Dermis microvascular lymphatic vessel endothelial cell (primary cell): ENCODE results near the gene GRN. TPM values are rescaled to one million over a fixed set of nuclear protein-coding genes. Genes with fewer than 3 reads are reported as not detected.
A peak's percentile ranks its signal among the peaks of the same experiment; 100 is the strongest.
"Not testable (repeated sequence)": the region's sequence is repeated elsewhere in the genome, so short reads cannot be mapped to it uniquely, and the experiment has no call there.

Source experiments
- DNase-seq, 2 donors: peaks; one replicate each; pipeline versions ENCODE4 v3.0.0 to v3.0.0-alpha.2; 2010; ENCODE audit warnings: low read depth in 2 of 2
- total RNA-seq: library from RNA; depleted of rRNA; stranded (reverse); fragments of >200 nt; gene quantifications from 2 replicates; pipeline ENCODE4 v1.2.1, GENCODE V29; 2014

The GRN gene
- total RNA-seq, 1 donor from 2014 or later: 341 TPM

DNA sequence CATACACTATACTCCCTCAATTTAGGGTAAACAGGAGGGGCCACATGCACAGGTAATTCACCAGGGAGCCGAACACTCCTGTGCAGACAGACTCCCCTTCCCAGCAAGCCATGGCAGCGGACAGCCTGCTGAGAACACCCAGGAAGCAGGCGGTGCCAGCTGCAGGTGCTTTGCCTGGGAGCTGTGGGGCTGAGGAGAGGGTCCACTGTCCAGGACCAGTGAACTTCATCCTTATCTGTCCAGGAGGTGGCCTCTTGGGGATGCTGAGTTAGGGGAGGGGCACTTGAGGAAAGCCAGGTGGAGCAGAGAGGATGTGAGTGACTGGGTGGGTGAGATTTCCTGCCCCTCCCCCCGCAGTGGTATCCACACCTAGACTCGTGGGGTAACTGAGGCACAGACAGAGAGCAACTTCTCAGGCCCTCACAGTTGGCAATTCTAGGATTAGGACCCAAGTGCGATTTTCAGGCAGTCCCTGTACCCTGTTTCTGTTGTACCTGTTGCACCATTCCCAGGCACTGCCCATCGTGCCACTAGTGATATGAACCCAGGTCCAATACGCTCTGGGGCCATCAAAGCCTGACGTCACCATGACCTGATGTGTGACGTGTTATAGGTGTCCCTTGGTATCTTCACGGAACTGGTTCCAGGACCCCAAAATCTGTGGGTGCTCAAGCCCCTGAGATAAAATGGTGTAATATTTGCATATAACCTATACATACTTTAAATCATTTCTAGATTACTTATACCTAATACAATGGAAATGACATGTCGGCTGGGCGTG is 1.2 kb downstream of the GRN start:
- DNase-seq: no peak

DNA sequence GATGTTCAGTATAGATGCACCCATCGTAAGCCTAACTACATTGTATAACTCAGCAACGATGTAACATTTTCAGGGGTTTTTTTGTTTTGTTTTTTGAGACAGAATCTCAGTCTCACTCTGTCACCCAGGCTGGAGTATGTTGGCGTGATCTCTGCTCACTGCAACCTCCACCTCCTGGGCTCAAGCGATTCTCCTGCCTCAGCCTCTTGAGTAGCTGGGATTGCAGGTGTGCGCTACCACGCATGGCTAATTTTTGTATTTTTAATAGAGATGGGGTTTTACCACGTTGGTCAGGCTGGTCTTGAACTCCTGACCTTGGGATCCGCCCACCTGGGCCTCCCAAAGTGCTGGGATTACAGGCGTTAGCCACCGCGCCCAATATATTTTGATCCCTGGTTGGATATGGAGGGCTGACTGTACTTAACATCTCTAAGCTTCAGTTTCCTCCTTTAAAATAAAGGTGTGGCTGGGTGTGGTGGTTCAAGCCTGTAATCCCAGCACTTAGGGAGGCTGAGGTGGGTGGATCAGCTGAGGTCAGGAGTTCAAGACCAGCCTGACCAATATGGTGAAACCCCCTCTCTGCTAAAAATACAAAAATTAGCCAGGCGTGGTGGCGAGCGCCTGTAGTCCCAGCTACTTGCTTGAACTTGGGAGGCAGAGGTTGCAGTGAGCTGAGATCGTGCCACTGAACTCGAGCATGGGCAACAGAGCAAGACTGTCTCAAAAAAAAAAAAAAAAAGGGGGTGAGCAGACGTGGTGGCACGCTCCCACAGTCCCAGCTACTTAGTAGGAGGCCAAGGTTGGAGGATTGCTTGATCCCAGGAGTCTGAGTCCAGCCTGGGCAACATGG is 2.3 kb downstream of the GRN start:
- DNase-seq: not testable (repeated sequence)

DNA sequence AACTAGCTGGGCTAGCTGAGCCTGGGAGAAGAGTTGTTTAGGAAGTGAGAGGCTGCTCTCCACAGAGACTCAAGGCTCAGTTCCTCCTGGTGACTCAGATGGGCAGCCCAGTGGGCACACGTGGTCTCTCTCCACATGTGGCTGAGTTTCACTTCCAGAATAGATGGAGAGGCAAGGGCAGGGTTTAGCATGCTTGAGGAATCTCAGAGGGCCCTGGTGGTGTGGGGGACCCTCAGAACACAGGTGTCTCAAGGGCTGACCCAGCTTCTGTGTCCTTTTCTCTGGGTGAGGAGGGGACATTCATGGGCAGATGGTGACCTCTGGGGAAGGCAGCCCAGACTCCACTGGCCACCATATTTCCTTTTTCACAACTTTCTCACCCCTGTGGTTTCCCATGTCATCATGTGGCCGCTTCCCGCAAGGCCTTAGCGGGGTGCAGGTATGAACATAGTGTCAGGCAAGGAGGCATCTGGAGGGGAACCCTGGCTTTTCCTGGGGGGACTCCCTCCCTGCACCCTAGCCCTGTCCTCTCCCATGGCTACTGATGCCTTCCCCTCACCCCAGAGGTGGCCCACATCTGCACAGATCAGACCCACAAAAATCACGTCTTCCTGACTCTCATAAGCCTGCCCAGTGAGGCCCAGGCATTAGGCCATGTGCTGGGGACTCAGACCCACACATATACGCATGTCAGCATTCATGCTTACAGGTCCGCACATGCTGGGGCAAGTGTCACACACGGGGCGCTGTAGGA is 3.3 kb downstream of the GRN start:
- DNase-seq: peak in 1 of 2 donors; percentile 43

DNA sequence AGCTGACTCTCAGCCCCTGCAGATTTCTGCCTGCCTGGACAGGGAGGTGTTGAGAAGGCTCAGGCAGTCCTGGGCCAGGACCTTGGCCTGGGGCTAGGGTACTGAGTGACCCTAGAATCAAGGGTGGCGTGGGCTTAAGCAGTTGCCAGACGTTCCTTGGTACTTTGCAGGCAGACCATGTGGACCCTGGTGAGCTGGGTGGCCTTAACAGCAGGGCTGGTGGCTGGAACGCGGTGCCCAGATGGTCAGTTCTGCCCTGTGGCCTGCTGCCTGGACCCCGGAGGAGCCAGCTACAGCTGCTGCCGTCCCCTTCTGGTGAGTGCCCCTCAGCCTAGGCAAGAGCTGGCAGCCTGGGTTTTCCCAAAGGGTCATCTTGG is 3.9 kb downstream of the GRN start:
- DNase-seq: no peak

DNA sequence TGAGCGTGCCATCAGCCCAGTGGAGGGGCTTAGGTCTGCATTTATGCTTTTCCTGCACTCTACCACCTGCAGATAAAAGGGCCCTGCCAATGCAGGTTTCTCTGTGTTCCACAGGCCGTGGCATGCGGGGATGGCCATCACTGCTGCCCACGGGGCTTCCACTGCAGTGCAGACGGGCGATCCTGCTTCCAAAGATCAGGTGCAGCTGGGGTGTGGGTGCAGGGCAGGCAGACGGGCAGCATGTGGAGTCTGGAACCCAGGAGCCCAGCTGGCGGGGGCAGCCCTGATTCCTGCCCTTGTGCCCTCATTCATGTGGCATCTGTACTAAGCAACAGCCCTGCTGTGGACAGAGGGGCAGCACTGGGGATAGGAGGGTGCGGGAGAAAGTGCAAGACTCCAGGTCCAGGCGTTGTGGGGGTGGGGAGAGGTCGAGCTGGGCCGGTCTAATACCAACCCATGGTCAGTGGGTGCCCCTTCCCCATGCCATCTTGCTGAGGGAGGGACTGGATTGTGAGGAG is 4.5 kb downstream of the GRN start:
- no peak for DNase-seq

DNA sequence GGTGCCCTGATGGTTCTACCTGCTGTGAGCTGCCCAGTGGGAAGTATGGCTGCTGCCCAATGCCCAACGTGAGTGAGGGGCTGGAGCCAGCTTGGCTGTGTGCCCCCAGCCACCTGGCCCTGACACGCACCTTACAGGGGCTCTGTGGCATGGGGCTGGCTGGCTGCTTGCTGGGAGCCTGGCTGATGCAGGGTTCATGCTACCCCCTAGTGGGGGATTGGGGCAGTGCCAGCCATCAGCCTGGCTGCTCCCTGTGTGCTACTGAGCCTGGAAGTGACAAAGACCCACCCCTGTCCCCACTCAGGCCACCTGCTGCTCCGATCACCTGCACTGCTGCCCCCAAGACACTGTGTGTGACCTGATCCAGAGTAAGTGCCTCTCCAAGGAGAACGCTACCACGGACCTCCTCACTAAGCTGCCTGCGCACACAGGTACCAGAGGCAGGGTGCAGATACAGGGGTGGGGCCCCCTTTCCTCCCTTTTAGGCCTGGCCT is 5.7 kb downstream of the GRN start:
- DNase-seq: peak; percentile 40 to 67

DNA sequence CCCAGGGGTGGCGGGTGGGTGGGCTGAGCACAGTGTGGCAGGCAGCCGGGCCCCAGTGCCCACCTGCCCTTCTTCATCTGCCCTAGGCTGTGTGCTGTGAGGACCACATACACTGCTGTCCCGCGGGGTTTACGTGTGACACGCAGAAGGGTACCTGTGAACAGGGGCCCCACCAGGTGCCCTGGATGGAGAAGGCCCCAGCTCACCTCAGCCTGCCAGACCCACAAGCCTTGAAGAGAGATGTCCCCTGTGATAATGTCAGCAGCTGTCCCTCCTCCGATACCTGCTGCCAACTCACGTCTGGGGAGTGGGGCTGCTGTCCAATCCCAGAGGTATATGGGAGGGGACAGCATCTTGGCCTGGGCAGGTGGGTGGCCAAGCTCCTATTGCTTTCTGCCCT is 6.4 kb downstream of the GRN start:
- no peak for DNase-seq

DNA sequence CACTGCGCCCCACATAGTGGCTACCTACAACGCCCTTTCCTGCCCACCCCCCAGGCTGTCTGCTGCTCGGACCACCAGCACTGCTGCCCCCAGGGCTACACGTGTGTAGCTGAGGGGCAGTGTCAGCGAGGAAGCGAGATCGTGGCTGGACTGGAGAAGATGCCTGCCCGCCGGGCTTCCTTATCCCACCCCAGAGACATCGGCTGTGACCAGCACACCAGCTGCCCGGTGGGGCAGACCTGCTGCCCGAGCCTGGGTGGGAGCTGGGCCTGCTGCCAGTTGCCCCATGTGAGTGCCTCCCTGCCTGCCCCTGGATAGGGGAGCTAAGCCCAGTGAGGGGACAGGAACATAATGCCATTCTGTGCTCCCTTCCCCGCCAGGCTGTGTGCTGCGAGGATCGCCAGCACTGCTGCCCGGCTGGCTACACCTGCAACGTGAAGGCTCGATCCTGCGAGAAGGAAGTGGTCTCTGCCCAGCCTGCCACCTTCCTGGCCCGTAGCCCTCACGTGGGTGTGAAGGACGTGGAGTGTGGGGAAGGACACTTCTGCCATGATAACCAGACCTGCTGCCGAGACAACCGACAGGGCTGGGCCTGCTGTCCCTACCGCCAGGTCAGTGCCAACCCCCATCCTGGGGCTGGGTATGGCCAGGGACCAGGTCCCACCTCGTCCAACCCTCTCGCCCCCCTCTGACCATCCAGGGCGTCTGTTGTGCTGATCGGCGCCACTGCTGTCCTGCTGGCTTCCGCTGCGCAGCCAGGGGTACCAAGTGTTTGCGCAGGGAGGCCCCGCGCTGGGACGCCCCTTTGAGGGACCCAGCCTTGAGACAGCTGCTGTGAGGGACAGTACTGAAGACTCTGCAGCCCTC is 7.1 kb downstream of the GRN start:
- DNase-seq: no peak

DNA sequence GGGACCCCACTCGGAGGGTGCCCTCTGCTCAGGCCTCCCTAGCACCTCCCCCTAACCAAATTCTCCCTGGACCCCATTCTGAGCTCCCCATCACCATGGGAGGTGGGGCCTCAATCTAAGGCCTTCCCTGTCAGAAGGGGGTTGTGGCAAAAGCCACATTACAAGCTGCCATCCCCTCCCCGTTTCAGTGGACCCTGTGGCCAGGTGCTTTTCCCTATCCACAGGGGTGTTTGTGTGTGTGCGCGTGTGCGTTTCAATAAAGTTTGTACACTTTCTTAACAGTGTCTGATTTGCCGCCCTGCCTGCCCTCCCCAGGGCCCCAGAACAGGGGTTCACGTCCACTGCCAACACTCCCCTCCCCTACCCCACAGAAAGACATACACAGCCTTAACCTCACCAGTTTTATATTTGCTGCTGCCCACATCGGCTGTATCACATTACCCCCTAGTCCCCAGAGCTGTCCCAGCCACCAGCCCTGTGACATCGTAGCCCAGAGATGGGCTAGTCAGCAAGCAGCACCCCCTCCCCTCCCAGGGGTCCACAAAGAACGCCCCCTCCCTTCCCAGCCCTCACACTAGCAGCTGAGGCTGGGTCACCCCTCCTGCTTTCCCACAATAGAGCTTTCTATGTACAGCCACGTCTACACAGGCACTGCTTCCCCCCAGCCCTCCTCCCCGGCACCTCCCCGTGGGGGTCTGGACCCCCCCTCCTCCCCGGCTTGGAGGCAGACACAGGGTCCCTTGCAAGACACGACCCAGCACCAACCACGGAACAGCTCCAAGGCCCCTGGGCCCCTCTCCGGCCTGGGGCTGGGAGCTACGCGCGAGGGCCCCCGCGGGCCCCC is 7.9 kb downstream of the GRN start:
- DNase-seq: no peak

DNA sequence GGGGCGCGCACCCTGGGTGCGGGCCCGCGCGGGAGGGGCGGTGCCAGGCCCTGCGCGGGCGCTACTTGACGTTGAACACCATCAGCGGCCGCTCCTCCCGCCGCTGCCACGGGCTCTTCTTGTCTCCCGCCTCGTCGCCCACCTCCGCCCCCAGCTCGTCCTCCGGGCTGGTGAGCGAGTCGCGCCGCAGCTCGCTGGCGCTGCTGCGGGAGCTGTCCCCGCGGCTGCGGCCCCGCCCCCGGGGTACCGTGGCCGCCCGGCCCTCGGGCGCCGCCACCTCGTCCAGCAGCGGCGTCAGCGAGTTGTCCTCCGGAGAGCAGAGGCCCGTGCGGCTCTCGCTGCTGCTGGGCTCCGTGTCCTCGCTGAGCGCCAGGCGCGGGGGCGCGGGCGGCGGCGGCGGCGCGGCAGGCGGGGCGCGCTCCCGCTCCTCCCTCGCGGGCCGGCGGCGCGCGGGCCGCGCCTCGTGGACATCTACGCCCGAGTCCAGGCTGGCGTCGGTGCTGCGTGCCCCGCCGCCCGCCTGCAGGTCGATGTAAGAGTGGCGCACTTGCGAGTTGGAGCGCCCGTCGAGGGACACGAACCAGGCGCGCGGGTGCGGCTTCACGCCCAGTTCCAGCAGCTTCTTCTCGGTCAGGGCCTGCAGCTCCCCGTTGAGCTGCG is 8.7 kb downstream of the GRN start:
- no peak for DNase-seq

DNA sequence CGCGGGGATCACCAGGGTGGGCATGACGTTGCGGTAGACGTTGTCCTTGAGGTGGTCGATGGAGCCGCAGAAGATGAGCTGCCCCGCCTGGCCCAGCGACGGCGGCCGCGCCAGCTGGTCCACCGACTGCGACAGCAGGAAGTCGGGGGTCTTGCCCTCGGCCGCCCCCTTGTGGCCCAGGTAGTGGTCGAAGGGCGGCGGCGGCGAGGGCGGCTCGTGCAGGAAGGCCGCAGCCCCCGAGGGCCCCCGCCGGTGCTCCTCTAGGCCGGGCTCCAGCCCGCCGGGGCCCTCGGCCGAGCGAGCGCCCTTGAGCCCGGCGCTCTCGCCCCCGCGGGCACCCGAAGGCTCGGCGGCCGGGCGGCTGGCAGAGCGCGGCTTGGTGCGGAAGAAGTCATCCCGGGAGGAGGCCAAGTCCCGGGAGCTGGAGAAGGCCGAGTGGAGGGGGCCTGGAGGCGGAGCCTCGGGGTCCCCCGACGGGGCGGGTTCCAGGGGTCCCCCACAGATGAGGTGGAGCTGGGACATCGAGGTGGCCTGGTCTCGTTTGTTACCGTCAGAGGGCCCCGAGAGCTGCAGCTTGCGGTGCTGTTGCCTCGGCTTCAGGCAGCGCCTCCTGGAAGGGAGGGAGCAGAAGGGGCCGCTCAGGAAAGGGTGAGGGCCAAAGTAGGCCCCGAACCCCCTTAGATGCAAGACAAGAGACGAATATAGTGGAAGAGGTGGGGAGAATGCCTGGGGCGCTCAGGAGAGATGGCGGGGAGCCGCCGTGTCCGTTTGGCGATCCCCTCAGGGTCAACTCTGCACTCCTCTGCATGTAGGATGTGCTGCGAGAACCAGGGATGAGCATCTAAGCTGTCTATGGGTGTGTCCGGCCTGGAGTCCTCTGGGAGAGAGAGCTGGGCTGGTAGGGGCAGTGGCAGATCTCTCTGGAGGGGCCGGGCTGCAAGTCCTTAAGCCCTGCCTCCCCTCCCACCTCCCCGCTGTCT is 9.8 kb downstream of the GRN start:
- DNase-seq: no peak

DNA sequence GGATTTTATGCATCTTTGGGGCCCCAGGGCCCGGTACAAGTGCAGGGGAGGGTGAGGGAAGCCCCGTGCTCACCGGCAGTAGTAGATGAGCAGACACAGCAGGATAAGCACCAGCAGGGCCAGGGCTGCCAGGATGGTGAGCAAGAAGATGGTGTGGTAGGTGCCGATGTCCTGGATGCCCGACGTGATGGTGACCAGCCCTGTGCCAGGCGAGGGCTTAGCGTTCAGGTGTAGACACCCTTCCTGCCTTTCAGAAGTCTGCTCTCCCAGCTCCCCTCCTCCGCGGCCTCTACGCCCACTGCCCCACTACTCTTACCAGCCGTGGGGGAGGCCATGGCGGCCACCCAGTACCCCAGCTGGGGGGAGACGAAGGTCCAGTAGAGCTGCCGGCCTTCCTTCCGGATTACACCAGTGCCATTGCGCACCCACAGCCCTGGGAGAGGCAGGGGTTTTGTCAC is 10.6 kb downstream of the GRN start:
- no peak for DNase-seq

DNA sequence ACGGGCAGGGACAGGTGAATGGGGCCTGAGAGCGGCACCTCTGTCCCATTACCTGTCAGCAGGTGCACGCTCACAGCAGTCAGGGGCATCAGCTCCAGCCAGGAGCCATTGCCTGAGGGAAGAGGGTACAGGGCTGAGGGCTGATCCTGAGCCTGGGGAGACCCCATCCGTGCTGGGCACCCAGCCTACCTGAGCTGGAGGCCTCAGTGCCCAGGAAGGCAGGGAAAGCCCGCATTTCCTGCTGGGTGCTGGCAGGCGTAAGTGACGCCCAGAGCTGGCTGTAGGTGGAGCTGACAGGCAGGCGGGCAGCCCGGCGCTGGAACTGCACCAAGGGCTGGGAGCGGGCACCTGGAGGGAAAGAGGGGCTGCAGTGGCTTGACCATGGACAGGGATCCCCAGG is 11.1 kb downstream of the GRN start:
- no peak for DNase-seq

DNA sequence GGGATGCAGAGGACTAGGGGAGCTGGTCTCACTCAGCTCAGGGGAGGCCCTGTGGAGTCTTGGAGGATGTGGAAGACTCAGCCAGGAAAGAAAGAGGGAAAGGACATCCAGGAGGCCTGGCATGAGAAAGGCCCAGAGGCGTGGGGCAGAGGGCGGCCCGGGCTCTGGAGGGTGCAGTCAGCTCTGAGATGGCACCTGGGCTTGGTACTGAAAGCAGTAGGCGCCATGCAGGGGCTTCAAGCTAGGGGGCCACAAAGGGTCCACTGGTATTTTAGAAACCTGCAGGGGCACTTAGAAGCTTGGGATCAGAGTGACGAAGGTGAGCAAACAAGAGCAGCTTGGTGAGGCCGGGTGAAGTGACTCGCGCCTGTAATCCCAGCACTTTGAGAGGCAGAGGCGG is 13.0 kb downstream of the GRN start:
- no peak for DNase-seq

DNA sequence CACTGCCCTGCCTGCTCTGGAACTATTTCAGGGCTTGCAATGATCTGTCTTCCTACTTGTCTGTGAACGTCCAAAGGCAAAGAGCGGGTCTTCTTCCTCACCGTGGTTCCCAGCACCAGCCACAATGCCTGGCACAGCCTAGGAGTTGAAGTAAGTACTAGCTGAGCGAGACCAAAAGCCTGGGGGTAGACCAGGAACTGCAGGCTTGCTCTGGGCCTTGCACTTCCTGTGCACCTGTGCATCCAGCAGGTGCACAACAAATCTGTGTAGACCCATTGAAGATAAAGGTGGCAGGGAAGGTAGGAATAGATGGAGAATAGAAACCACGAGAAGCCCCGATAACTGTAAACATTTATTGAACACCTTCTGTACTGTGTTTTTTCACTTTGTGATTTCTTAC is 13.9 kb downstream of the GRN start:
- DNase-seq: no peak

DNA sequence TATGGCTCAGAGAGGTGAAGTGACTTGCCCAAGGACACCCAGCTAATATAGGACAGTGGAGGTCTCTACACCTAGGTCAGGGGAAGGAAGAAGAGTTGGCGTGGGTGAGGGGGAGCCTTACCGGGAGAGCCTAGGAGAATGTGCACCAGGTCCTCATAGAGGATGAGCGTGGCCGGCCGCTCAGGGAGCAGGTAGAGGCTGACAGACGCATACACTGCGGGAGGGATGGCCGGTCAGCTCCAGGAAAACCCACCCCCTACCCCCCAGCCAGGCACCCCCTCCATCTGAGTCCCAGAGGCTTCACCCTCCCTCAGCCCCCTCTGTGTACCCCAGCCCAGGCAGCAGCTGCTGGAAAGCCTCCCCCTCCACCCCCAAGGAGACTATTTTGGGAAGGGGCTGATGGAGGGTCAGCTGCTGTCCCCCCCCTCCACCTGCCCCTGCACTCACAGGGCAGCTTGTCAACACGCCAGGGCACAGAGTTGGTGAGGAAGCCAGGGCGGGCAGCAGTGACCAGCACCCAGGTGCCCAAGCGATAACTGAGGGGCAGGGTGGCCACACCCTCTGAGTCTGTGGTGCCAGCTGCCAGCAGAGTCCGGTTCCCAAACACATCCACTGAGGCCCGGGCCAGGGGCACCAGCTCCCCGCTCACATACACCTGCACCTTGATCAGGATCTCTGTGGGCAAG is 14.5 kb downstream of the GRN start:
- DNase-seq: no peak

DNA sequence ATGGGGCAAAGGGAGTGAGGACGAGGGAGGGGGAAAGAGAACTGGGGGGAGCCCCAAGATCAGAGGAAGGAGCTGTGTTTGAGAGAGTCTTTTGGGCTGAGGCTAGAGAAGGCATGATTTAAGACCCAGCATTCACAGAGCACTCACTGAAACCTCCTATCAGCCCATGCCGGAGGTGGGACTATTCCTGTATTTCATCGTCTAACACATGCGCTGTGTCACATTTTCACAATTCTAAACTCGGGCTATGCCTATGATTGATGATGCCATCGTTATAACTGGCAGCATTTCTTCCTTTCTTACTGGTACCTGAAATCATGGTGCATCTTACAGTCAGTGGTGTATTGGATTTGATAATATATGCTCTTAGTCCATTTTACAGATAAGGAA is 15.0 kb downstream of the GRN start:
- no peak for DNase-seq
